ENCODE measurements around the gene DYRK1A. TPM values are rescaled to one million over a fixed set of nuclear protein-coding genes. Genes with fewer than 3 reads are reported as not detected.

Gene DYRK1A
- total RNA-seq, 1 donor from 2014 or later: 88.8 TPM

DNA sequence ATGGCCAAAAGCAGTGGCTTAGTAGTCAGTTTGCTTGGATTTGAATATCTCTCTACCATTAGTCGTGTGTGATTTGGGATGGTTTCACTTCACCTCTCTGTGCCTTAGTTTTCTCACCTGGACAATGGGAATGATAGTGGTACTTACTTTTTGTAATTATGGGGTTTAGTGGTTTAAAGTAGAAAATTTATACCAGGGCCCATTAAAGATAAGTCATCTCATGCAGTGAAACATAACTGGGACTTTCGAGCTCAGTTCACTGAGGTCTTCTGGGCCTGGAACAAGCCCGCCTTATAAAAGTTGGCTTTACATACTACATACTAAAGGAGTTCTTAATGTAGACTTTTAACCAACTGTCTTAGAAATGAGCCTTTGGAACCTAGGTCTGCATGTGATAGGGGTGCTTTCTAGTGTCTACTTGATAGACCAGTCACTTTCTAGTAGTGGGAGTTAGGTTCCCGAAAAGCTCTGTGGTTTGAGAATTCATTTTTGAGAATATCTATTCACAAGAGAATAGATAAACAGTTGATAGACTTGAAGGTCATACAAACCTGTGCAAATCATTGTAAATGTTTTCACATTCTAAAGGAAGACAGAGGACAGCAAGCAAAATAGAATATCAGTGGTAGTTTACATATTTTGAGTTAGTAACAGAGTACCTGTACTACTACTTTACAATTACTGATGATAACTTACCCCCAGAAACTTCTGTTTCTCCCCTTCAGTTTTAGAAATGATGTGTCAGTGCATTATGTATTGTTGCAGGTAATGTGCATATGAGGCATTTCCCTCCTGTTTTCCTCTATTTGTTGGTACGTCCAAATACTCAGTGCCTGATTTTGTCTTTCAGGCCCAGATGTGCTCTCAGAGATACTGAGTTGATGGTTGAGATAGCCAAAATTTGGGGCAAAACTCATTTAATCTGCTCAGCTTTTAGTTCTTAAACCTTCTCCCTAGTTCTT is 48.0 kb downstream of the DYRK1A start:
- intact Hi-C loops (cut with micrococcal nuclease): no loop called here

- intact Hi-C loops (cut with micrococcal nuclease): no loop called here
Observed at GRCh38 chr21:37415939-37416338, 49.4 kb downstream of the DYRK1A start.

GRCh38 chr21:37416914-37417313 is 50.3 kb downstream of the DYRK1A start:
- intact Hi-C loops (cut with micrococcal nuclease): no loop called here

- intact Hi-C loops (cut with micrococcal nuclease): no loop called here
Observed at GRCh38 chr21:37419228-37419906, 52.8 kb downstream of the DYRK1A start.

DNA sequence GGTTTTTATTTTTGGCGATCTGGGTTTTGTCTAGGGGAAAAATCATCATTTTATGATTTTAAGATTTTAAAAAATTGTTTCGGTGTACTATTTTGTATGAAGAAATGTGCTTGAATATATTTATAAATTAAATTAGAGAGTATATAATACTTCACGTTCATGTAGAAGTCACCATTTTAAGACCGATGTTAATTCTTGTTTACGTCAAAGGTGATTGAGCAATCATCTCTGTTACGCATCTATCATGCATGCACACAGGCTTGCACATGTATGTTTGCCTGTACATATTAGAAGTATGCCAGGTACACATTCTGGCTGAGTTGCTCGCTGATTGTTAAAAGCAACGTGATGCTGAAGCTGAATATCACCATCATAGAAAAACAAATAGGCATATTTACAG is 54.7 kb downstream of the DYRK1A start:
- intact Hi-C loops (cut with micrococcal nuclease): no loop called here

GRCh38 chr21:37422382-37422781 is 55.8 kb downstream of the DYRK1A start:
- intact Hi-C loops (cut with micrococcal nuclease): no loop called here

DNA sequence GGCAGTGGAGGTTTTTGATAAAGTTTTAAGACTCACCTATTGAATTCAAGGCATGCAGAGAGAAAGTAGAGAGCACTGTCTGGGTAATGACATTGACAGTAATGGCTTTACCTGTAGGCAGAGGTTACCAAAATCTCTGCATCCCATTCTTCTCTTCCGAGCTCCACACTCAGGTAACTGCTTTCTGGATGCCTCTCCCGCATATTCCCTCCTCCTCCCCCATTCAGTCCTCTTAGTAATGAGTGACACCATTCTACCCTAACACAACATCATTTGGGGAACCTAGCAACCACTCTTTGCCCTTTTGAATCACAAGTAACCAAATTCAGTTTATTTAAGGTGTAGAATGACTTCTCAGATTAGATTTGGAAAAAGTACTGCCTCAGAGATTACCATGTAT is 56.5 kb downstream of the DYRK1A start:
- intact Hi-C loops (cut with micrococcal nuclease): no loop called here

GRCh38 chr21:37424396-37424795 is 57.8 kb downstream of the DYRK1A start:
- intact Hi-C loops (cut with micrococcal nuclease): no loop called here

- intact Hi-C loops (cut with micrococcal nuclease): no loop called here
Observed at GRCh38 chr21:37425001-37425400, 58.4 kb downstream of the DYRK1A start.

DNA sequence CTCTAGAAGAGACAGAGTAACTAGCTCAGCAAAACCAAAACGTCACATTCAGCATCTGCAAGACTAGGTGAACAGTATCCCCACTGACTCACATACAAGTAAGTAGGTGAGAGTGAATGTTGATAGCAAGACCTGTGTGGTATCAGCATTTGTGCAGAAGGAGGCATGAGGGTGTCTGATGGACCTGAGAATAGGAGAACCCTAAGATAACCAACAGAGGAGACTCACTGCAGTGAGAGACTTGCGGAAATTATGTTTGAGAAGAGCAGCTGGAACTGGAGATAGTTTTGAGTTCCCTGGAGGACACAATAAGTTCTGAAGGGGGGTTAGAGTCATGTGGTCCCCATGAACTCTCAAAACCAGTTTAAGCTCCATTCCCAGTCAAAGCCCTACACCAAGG is 59.1 kb downstream of the DYRK1A start:
- intact Hi-C loops (cut with micrococcal nuclease): no loop called here

GRCh38 chr21:37427221-37427620 is 60.6 kb downstream of the DYRK1A start:
- intact Hi-C loops (cut with micrococcal nuclease): no loop called here

- intact Hi-C loops (cut with micrococcal nuclease): no loop called here
Observed at GRCh38 chr21:37429356-37429755, 62.8 kb downstream of the DYRK1A start.

GRCh38 chr21:37430184-37430821 is 63.7 kb downstream of the DYRK1A start:
- intact Hi-C loops (cut with micrococcal nuclease): loop anchor here (10.0 kb wide), 1 partner anchor 166 kb away; the partner anchor contains the start of gene VPS26C

DNA sequence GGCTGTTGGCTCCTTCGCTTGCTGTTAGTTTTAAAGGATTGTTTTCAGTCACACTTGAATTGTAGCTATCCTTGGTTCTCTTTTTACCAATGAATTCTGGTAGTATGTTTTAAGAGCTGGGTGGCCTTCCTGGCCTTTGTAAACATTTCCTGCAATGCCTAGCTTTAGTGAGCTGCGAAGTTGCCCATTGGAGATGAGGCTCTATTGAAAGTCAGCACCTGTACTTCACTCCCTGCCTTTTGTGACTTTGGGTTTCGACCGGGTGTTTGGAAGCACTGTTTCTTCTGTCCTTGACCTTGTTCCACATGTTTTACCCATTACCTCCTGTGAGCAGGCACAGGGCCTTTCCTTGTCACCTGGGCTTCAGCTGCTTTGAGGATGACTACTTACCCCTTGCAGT is 64.7 kb downstream of the DYRK1A start:
- intact Hi-C loops (cut with micrococcal nuclease): loop anchor here (10.0 kb wide), 1 partner anchor 166 kb away; the partner anchor contains the start of gene VPS26C

- intact Hi-C loops (cut with micrococcal nuclease): loop anchor here (10.0 kb wide), 1 partner anchor 168 kb away; the partner anchor contains the start of gene VPS26C
Observed at GRCh38 chr21:37432710-37433455, 66.3 kb downstream of the DYRK1A start.

DNA sequence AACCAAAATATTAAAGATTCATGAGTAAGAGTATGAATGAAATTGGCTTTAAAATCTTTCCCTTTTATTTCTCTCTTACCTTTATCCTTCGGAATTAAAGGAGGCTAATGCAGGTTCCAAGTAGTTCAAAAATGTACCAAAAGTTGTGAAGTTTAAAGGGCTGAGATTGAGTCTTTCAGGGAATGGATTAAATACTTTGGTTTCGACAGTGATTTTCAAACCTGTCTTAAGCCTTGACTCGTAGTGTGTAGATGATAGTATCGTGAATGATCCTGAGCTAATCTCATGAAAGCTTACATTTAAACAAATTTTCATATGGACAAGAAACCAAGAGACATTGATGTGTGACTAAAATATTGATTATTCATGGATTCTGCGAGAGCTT is 66.9 kb downstream of the DYRK1A start:
- intact Hi-C loops (cut with micrococcal nuclease): loop anchor here (10.0 kb wide), 1 partner anchor 169 kb away; the partner anchor contains the start of gene VPS26C

DNA sequence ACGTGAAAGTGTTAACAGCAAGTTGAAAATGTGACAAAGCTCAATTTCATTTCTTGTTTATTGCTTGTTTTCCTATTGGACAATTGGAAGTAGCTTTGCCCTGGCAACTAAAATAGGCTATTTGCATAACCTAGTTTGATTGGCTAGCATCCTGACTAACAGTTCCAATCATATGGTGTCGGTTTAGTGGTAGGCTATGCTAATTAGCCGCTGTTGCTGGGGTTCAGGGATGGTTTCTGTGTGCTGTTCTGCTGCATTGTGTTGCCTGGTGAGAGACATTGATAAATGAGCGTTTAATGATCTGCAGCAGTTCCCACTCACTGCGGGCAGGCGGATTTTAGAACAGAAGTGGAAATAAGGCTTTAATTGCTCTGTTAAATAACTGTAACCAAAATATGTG is 68.5 kb downstream of the DYRK1A start:
- intact Hi-C loops (cut with micrococcal nuclease): loop anchor here (5.0 to 10.0 kb wide), 2 partner anchors 68 to 170 kb away; partner anchors contain the start of genes DYRK1A and VPS26C

DNA sequence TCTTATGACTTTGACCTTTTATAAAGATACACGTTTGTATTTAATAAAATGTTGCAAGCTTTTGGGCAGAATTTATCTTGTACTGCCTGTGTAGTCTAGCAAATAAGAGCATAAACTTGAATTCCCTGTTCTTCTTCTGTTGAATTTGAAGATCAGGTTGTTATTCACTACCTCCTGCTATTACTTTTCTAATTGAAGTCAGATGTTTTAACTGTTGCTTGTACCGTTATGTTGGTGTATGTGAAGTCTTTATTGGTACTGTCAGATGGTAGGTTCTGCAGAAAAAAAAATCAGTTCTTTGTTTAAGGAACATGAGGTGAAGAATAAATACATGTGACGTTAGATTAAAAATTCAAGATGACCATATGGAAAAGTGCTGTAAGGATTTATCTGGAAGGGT is 69.1 kb downstream of the DYRK1A start:
- intact Hi-C loops (cut with micrococcal nuclease): loop anchor here (5.0 to 10.0 kb wide), 2 partner anchors 68 to 171 kb away; partner anchors contain the start of genes DYRK1A and VPS26C

DNA sequence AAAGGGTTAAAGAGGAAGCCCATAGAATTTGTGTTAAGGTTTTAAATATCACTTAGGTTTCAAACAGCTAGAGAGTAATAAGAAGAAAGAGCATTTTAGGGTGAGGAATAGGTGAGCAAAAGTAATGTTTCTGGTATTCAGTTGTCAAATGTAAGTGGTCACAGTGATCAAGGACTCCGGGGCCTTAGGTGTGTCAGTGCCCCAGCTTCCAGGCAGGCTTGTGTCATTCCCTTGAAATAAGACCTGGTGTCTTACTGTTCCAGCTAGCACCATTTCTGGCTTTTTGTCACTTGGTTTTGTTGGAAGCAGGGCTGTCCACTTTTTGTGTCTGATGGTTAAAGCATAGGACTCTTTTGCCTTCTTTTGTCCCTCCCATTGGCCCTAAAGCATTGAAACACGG is 69.6 kb downstream of the DYRK1A start:
- intact Hi-C loops (cut with micrococcal nuclease): loop anchor here (5.0 to 10.0 kb wide), 2 partner anchors 69 to 171 kb away; partner anchors contain the start of genes DYRK1A and VPS26C

GRCh38 chr21:37437376-37438080 is 71.0 kb downstream of the DYRK1A start:
- intact Hi-C loops (cut with micrococcal nuclease): loop anchor here (5.0 to 10.0 kb wide), 2 partner anchors 70 to 173 kb away; partner anchors contain the start of genes DYRK1A and VPS26C

All from T-helper 2 cell treated with Interferon-gamma antibody and Interleukin-4, amounts not matched to agents 100 ng/mL and 5 ng/mL, for 36 hours (primary cell).